Stimulated activated naive CD4-positive, alpha-beta T cell (primary cell): Measurements from ENCODE around the gene ISLR.
"Not testable (repeated sequence)": the region's sequence is repeated elsewhere in the genome, so short reads cannot be mapped to it uniquely, and the experiment has no call there.

Experiments
- DNase-seq, 6 experiments: peaks; one replicate each; lab custom pipeline; 2025; lab: John Stamatoyannopoulos, UW

Gene ISLR

DNA sequence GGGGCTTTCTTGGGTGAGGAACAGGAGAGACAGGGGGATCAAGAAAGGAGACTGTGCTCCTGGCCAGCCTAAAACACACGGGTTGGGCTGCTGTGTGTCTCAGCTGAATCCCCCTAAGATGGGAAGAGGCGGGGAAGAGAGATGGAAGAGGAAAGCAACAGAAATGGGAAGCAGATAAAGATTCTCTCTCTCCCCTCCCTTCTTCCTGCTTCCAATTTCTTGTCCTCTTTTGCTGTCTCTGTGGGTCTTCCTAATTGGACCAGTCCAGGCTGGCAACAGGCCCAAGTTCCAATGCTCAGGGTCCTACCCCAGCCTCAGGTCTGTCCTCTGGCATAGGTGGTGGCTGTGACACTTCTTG, 36.0 kb upstream of the ISLR start:
- no peak for DNase-seq

- DNase-seq: no peak
These were observed 34.9 kb upstream of the ISLR start for GRCh38 chr15:74138642-74139041.

DNA sequence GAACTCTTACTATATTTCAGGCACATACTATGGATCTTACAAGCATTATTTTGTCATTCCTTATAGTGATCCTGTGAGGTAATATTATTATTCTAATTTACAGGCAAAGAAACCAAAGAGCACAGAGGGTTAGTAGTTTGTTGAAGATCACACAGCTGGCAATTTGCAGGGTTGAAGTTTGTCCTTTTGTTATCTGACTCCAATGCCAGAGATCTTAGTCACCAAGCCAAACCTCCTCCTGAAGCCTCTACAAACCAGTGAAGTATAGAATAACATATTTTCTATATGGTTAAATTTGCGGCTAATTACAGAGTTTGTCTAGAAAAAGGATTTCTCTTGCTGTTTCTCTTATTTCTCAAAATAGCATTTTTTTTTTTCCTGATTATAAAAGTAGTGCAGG, 31.9 kb upstream of the ISLR start:
- no peak for DNase-seq

GRCh38 chr15:74144153-74144775, 29.2 kb upstream of the ISLR start:
- DNase-seq: no peak

- DNase-seq: no peak
These were observed 27.2 kb upstream of the ISLR start for GRCh38 chr15:74146277-74146800.

GRCh38 chr15:74147051-74147450, 26.5 kb upstream of the ISLR start:
- no peak for DNase-seq

DNA sequence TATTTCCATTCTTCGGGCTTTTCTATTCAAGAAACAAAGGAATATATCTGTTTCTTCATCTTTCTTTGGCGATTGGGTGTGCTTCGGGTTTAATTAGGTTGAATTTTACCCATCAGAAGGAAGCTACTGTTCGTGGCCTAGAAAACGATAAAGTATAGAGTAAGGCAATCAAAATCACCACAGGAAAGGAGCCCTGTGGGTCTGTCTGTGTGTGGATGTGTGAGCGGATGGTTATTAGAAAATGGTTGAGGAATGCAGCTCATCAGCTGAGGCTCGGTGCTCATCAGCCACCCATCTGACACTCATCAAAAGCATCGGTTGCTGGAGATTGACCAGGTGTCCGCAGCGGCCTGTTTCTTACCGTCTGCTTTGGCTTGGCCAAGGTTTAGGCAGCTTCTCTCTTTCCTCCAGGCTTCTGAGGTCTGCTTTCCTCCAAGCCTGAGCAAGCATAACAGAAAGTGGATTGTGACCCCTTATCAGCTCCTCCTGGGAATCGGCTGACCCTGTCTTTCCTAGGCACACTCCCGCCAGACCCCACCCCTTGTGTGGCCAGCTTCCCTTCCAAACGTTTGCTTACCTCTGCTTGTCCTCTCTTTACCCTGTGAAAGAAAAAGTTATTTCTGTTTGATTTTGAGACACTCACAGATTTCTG, 17.6 kb upstream of the ISLR start:
- DNase-seq: no peak

GRCh38 chr15:74156678-74157411, 16.7 kb upstream of the ISLR start:
- no peak for DNase-seq

DNA sequence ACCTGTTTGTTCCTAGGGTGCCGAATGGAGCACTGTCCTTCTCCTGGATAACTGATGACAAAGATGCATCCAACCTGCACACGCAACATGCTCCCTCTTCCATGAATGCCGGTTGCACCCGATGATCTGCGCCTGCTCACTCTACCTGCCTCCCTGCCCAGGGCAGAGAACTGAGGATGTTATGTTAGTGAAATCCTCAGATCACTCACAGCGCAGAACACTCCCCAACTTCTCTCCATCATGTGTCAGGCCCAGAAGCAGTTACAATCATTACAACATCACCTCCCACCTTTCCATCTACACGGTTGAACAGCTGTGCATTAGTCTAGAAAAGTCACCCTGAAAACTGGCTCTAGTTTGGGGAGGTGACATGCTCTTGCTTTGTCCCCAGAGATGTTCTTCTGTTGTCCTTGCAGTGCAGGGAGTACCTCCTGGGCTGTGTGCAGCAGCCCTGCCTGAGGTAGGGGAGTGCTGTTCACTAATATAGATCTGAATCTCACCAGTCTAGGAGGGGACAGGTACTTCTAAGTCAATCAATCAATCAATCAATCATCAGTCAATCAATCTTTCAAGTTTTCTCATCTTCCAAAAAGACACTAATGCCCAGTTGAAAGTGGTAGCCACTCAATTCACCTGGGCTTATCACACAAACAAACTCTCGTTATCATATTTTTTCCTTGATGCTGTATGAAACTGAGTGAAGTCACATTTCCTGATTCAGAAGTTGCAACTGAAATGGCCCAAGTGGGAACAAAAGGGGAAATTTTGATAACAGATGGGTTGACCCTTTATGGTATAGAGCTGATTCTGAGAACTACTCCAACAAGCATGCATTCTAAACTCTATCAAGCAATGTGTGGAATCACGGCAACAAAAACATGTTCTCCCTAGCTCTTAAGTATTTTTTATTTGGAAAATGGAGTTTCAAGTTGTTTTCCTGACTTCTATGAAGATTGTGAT, 15.4 kb upstream of the ISLR start:
- no peak for DNase-seq

DNA sequence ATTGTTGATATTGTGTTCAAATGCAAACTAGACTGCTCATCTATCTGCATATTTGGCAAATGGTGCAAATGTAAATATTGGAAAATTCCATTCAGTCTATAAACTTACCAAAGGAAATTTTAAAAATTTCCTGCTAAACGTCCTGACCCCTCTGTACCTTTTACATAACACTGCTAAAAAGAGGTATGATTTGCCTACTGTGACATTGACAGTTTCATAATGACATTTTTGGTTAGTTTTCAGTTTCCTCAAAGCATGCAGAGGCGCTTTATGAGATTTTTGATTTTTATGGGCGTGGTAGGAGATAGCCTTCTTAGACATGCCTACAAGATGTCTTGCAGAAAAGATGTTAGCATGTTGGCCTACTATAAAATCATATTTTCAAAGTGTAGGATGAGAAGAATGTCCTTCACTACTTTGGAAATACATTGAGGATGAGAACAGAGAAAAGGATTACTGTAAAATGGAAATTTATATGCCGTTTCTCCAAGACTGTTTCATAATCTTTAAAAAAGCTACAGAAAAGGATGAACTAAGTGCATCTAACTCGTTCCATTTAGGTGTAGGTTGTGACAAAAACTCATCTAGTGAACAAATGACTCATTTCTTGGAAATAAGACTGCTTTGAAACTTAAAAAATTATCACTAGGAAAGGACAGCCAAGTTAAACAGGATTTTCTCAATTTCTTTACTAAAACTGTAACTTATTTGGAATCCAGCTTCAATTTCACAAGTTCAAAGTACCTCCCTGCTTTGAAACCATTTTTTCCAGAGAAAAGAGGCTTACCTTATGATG, 14.5 kb upstream of the ISLR start:
- DNase-seq: no peak

DNA sequence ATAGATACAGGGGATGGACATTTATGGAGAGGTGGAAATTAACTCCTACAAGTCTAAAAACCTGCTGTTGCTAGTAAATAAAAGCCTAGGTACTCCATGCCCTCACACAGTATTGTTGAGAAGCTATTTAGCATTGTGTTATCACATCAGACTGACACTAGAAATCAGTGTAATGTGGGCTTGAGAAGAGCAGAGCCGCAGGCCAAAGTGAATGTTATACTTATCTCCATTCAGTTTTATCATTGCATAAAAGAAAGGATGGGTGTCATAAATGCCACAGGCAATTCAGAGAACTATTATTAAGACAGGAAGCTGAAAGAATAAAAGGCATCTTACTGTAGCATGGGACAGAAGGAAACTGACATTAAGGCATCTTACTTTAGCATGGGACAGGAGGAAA, 13.7 kb upstream of the ISLR start:
- DNase-seq: no peak

- not testable (repeated sequence) for DNase-seq
These were observed 13.1 kb upstream of the ISLR start for GRCh38 chr15:74160390-74160789.

GRCh38 chr15:74162195-74162536, 11.3 kb upstream of the ISLR start:
- DNase-seq: not testable (repeated sequence)

DNA sequence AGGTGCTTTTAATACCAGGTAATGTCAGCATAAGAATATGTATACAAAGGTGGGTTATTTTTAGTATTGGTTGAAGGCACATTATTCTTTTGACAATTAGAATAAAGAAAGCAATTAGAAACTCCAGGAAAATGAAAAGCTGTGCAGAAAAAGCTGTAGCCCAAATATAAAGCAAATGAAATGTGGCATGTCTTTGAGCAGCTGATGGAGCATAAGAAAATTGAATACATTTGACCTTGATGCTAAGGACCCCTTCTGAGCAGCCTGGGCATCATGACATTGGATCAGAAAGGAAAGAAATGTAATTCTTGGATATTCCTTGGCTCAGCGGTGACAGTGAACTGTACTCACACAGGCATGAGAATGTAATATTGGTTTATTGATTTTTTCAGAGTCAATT, 8.0 kb upstream of the ISLR start:
- no peak for DNase-seq

DNA sequence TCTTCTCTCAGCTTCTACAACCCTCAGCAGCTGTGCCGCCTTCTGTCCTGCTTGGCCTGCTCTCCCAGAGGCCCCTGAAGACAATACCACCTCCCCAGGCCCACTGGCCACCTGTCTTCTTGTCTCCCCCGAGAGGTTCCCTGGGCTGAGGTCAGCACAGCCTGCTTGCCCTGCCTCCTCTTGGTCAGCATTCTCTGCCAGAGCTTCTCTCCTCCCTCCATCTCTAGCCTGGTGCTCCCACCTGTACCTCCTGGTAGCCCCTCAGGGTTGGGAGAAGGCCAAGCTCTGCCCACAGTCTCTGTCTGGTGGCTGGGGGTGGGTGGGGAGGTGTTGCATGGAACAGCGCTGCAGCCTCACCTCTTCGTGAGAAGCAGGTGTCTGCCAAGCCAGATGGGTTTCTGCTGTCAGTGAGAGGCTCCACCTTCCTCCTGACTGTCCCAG, 5.6 kb upstream of the ISLR start:
- no peak for DNase-seq

GRCh38 chr15:74168711-74169126, 4.8 kb upstream of the ISLR start:
- DNase-seq: no peak

DNA sequence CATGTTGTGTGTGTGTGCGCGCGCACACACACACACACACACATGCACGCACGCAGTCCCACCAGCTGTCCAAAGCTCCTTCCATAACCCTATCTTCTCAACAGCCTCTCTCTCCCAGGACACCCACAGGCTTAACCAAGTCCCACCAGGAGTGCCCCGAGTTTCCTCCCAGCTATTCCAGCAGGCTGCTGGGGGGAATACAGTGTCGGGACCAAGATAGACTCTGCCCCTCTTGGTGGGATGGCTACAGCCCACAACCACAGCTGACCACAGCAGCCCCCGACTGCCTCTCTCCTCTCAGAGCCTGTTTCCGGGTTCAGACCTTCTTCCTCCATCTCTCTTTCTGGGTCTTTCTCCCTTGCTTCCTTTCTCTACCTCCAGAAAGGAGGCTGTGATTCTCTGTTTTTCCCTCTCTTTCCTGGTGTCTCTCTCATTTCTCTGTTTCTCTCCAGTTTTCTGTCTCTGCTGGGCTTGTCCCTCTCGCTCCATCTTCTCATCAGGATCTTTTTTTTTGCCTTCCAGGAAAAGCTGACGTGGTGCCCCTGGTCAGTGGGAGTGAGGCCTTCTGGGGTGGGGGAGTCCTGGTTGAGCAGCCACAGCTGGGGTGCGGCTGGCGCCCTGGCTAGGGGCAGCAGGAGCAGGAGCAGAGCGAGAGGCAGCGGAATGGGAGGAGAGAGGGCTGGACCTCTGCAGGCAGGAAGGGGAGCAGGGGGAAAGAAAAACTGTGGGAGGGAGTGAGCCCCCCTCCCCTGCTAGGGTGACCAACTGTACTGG, 3.3 kb upstream of the ISLR start:
- no peak for DNase-seq

DNA sequence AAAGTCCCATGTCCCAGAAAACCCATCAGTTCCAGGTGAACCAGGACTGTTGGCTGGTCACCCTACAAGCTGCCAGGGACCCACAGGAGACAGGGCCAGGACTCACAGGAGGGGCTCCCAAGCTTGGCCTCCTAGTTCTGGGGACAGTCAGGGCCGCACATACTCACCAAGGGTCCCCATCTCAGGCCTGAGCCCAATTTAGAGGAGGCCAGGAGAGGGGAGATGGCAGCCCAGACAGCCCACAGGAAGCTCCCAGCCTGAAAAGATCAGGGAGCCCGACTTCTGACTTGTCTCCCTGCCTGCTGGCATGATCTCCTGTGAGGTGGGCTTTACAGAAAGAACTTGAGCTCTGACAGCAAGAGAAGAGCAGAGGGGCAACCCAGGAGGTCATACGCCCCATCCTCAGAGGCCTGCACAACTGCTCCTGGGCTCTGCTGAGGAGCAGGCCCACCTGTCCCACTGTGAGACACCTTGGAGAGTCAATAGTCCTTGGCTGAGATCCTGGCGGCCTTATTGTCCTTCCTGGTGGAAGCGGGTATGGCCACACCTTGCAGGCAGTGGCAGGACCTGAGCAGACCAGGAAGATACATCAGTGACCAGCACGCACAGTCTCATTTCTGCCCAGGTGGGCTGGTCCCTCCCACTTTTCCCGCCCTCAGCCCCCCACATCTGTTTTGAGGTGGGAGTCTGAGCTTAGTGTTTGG, 2.5 kb upstream of the ISLR start:
- DNase-seq: no peak

DNA sequence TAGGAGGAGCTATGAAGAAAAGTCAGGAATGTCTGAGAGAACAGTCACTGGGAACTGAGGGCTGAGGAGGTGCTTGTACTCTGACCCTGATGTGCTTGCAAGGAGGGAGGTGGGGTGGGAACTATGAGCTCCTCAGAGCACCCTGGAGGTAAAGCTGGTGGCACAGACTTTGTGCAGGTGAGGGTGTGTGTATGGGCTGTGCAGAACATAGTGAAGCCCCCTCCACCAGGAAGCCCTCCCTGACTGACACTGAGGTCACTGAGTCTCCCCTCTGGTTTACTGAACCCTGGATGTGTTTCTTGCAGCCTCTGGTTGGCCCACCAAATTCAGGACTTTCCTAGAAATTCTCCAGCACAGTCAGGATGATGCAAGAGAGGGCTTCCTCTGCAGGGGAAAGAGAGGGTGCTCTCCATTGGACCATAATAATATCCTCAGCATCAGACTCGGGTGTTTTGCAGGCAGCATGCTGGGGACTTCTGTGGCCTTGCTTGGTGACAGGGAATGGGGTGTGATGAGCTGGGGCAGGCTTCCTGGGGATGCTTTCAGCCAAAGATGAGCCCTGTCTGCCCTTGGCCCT, 1.5 kb upstream of the ISLR start:
- DNase-seq: no peak
